Activated T-cell treated with anti-CD3 and anti-CD28 coated beads, Interleukin-2, amount 50 U/mL, for 24 hours (primary cell): Measurements from ENCODE around the gene IQCB1.
A peak's percentile ranks its signal among the peaks of the same experiment; 100 is the strongest.
"Not testable (repeated sequence)": the region's sequence is repeated elsewhere in the genome, so short reads cannot be mapped to it uniquely, and the experiment has no call there.

Experiments used
- DNase-seq: peaks from one replicate; pipeline ENCODE4 v3.0.0-alpha.2; 2020
- H3K27ac Mint-ChIP-seq: 2 replicates; pipeline ENCODE4 v1.8.0; 2020; ENCODE audit warnings: mild to moderate bottlenecking, mixed read lengths
- H3K27me3 Mint-ChIP-seq: 2 replicates; pipeline ENCODE4 v1.8.0; 2020; ENCODE audit warnings: mixed read lengths
- H3K36me3 Mint-ChIP-seq: 2 replicates; pipeline ENCODE4 v1.8.0; 2020; ENCODE audit warnings: low read depth, mixed read lengths
- H3K4me1 Mint-ChIP-seq: 2 replicates; pipeline ENCODE4 v1.8.0; 2020; ENCODE audit warnings: low read depth, mixed read lengths
- H3K4me3 Mint-ChIP-seq: 2 replicates; pipeline ENCODE4 v1.8.0; 2020; ENCODE audit warnings: mild to moderate bottlenecking, moderate library complexity, mixed read lengths
- H3K9me3 Mint-ChIP-seq: 2 replicates; pipeline ENCODE4 v1.8.0; 2020; ENCODE audit warnings: mixed read lengths

IQCB1 gene

DNA sequence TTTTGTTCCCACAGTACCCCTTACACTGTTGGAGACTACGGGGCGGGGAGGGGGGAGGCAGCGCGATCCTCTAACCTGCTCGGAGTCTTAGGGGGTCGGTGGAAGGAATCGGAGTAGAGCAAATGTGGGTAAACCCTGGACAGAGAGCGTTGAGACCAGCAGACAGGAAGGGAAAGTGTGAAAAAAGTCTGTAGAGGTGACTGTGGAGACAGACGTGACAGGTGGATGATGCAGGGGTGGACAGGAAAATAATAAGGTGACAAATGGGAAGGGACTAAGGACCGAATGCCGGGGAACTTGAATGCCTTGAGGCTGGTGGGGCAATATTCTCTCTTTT is 573 bp upstream of the IQCB1 start:
- H3K27me3 Mint-ChIP-seq = no peaks in the 10 kb centered on the region
- peaks cover 51% of the 10 kb centered on the region for H3K36me3 Mint-ChIP-seq
- no peaks in the 10 kb centered on the region for H3K9me3 Mint-ChIP-seq
- H3K27ac Mint-ChIP-seq = peak overlapping the region; percentile 95
- H3K4me1 Mint-ChIP-seq = peaks cover 55% of the 10 kb centered on the region
- peak overlapping the region; percentile 99 for H3K4me3 Mint-ChIP-seq
- DNase-seq = no peak

DNA sequence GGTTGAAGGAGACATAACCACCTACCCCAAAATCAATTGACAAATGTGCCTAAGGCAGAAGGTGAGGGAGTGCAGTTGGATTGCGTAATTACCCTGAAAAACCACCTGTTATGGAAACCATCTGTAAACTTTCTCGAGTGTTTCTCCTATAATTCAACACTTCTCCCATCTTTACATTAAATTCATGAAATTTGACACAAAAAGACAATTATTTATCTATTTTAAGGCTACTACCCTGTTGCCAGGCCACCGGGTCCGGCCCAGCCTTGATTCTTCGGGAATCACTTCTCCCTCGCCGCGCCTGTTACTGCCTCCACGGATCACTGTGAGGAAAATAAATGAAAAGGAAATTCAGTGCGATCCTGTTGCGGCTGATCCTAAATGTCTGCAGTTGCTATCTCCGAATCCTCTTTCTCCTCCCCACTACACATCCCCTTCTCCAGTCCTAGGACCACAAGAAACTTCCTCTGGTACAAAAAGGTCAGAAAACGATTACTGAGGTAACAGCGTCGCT is 646 bp downstream of the IQCB1 start:
- peak overlapping the region; percentile 99 for H3K4me3 Mint-ChIP-seq
- no peak for DNase-seq
- peaks cover 60% of the 10 kb centered on the region for H3K4me1 Mint-ChIP-seq
- no peaks in the 10 kb centered on the region for H3K9me3 Mint-ChIP-seq
- H3K27ac Mint-ChIP-seq = peak overlapping the region; percentile 95
- H3K36me3 Mint-ChIP-seq = peaks cover 58% of the 10 kb centered on the region
- H3K27me3 Mint-ChIP-seq = no peaks in the 10 kb centered on the region

DNA sequence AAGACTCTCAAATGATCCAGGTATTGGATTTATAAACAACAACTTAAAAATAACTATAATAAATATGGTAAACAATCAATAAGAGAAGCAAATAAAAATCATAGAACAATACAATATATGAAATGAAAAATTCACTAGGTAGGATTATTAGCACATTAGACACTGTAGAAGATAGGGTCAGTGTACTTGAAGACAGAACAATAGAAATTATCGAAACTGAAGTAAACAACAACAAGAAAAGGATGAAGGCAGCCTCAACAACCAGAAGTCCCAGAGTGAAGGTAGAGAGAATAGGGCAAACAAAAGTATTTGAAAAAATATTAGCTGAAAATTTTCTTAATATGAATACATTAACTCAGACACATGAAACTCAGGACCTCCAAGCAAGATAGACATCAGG is 11.9 kb downstream of the IQCB1 start:
- peaks cover 8% of the 10 kb centered on the region for H3K9me3 Mint-ChIP-seq

DNA sequence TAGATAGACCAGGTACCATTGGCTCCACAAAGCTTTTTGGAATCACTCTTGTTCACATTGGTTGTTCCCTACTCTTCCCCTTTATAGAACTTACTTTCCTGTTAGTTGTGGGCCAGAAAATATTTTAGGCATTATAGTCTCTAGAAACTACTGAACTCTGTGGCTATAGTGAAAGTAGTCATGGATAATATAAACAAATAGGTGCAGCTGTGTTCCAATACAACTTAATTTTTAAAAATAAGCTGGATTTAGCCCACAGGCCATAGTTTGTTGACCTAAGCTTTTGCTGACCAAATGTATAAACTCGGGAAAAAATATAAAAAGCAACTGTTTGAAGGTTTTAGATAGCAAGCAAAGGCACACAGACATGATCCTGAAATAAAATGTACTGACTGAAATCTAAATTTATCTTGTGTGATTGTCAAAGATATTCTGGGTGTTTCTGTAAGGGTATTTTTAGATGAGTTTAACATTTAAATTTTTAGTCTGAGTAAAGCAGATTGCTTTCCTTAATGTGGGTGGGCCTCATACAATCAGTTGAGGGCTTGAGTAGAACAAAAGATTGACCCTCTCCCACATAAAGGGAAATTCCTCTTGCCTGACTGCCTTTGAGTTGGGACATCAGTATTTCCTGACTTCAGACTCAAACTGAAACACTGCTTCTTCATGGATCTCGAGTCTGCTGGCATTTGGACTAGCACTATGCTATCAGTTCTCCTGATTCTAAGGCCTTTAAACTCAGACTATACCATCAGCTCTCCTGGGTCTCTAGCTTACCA is 13.2 kb downstream of the IQCB1 start:
- DNase-seq = no peak
- peaks cover 42% of the 10 kb centered on the region for H3K4me1 Mint-ChIP-seq
- H3K27me3 Mint-ChIP-seq = no peaks in the 10 kb centered on the region
- H3K4me3 Mint-ChIP-seq = no peak overlapping the region
- peaks cover 12% of the 10 kb centered on the region for H3K9me3 Mint-ChIP-seq
- H3K27ac Mint-ChIP-seq = peak overlapping the region; percentile 6
- H3K36me3 Mint-ChIP-seq = peaks cover 89% of the 10 kb centered on the region

More for the DNA sequence above, 11.9 kb downstream of the IQCB1 start:
- DNase-seq = no peak
- Mint-ChIP-seq H3K4me1 (peaks cover 34% of the 10 kb centered on the region), H3K4me3 (no peak overlapping the region), H3K27ac (no peak overlapping the region), H3K27me3 (no peaks in the 10 kb centered on the region), H3K36me3 (peaks cover 90% of the 10 kb centered on the region)

DNA sequence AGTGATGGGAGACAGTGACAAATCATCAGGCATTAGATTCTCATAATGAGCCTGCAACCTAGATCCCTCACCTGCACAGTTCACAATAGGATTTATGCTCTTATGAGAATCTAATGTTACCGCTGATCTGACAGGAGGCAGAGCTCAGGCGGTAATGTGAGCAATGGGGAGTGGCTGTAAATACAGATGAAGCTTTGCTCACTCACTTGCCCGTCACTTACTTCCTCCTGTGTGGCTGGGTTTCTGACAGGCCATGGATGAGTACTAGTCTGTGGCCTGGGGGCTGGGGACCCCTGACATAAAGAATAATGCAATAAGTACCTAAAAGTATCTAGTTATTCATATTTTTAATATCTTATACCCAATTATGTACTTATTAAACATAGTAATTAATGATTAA is 15.6 kb downstream of the IQCB1 start:
- DNase-seq = no peak
- H3K4me3 Mint-ChIP-seq = no peak overlapping the region
- peaks cover 53% of the 10 kb centered on the region for H3K4me1 Mint-ChIP-seq
- peaks cover 16% of the 10 kb centered on the region for H3K9me3 Mint-ChIP-seq
- H3K27me3 Mint-ChIP-seq = no peaks in the 10 kb centered on the region
- H3K27ac Mint-ChIP-seq = no peak overlapping the region
- H3K36me3 Mint-ChIP-seq = peaks cover 89% of the 10 kb centered on the region

DNA sequence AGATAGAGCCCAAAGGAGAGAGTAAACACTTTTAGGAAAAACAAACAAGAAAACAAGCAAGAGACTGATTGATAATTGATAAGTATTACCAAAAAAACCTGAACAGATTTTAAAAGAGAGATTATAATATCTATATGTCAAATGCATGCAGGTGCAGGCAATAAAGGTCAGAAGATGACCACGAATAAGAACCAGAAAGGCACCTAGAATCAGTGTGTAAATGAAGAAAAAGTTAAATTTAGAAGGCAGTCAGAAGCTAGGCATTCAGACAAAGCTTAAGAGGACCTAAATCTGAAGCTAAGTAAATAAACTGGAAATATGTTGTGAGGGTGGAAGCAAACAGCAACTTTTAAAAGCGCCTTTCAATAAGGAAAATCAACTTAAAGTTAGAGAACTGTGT is 16.3 kb downstream of the IQCB1 start:
- no peak for DNase-seq
- Mint-ChIP-seq H3K9me3 (peaks cover 15% of the 10 kb centered on the region), H3K27ac (no peak overlapping the region), H3K4me1 (peaks cover 60% of the 10 kb centered on the region), H3K27me3 (no peaks in the 10 kb centered on the region), H3K4me3 (no peak overlapping the region), H3K36me3 (peaks cover 88% of the 10 kb centered on the region)

DNA sequence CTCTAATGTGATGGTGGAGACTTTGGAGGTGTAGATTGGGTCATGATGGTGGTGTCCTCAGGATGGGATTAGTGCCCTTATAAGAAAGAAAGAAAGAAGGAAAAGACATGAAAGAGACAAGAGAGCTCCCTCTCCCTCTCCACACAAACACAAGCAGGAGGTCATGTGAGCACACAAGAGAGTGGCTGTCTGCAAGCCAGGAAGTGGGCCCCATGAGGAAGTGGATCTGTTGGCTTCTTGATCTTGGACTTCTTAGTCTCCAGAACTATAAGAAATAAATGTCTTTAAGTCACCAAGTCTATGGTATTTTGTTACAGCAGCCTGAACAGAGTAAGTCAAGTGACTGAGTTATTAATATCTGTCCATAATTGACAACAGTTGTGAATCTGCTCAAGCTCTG is 17.1 kb downstream of the IQCB1 start:
- DNase-seq = no peak
- Mint-ChIP-seq H3K27me3 (no peaks in the 10 kb centered on the region), H3K4me1 (peaks cover 61% of the 10 kb centered on the region), H3K4me3 (no peak overlapping the region), H3K36me3 (peaks cover 86% of the 10 kb centered on the region), H3K27ac (no peak overlapping the region), H3K9me3 (peaks cover 12% of the 10 kb centered on the region)

DNA sequence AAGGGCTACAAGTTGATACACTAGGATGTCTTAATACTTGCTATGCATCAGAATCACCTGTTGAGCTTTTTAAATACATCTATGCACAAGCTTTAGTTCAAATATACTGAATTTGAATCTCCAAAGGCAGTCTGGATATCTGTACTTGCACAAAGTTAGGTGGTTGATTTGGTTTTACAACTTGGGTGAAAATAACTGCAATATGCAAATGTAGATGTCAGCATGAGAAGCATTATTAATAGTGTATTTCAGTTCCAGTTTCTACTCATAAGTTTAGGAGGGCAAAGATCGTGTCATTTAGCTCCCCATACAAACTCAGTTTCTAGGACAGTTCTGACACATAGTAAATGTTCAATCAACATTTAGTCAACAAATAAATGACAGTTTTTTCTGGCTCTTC is 25.6 kb downstream of the IQCB1 start:
- no peak overlapping the region for H3K27ac Mint-ChIP-seq
- no peak overlapping the region for H3K4me3 Mint-ChIP-seq
- H3K9me3 Mint-ChIP-seq = no peaks in the 10 kb centered on the region
- H3K27me3 Mint-ChIP-seq = no peaks in the 10 kb centered on the region
- H3K4me1 Mint-ChIP-seq = peaks cover 20% of the 10 kb centered on the region
- H3K36me3 Mint-ChIP-seq = peaks cover 90% of the 10 kb centered on the region
- no peak for DNase-seq

DNA sequence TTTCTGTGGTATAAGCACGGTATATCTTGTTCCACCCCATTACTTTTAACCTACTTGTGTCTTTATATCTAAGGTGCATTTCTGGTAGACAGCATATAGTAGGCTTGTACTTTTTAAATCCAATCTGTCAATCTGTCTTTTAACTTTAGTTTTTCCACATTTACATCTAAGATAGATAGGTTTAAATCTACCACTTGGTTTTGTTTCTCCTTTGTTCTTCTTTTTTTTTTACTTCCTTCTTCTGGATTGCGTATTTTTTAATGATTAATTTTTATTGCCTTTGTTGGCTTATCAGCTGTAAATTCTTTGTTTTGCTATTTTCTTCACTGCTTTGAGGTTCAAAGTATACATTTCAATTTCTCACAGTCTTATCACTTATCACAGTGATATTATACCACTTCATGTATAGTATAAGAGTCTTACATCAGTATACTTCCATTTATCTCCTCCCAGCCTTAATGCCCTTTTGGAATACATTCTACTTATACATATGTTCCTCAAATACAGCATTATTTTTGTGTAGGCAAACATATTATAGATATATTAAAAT is 31.0 kb downstream of the IQCB1 start:
- H3K9me3 Mint-ChIP-seq = no peaks in the 10 kb centered on the region
- no peaks in the 10 kb centered on the region for H3K27me3 Mint-ChIP-seq
- H3K27ac Mint-ChIP-seq = no peak overlapping the region
- peaks cover 12% of the 10 kb centered on the region for H3K4me1 Mint-ChIP-seq
- no peak for DNase-seq
- no peak overlapping the region for H3K4me3 Mint-ChIP-seq
- peaks cover 88% of the 10 kb centered on the region for H3K36me3 Mint-ChIP-seq

DNA sequence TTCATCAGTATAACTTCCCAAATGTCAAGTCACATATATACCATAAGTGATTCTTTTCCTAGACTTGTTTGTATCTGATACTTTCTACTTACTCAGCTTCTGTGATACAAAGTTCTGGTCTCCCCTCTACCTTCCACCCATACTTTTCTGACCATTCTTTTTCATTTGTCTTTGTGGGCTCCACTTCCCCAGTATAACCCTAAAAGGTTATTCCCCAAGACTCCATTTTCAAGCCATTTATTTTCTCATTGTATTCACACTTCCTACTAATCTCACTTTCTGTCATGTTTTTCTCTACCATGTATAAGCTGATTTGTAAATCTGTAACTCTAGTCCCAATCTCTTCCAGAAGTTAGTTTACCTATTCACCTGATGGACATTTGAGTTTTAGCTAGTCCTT is 34.0 kb downstream of the IQCB1 start:
- Mint-ChIP-seq H3K4me1 (peaks cover 12% of the 10 kb centered on the region), H3K36me3 (peaks cover 86% of the 10 kb centered on the region), H3K9me3 (no peaks in the 10 kb centered on the region), H3K4me3 (no peak overlapping the region), H3K27ac (no peak overlapping the region), H3K27me3 (no peaks in the 10 kb centered on the region)
- DNase-seq = no peak

DNA sequence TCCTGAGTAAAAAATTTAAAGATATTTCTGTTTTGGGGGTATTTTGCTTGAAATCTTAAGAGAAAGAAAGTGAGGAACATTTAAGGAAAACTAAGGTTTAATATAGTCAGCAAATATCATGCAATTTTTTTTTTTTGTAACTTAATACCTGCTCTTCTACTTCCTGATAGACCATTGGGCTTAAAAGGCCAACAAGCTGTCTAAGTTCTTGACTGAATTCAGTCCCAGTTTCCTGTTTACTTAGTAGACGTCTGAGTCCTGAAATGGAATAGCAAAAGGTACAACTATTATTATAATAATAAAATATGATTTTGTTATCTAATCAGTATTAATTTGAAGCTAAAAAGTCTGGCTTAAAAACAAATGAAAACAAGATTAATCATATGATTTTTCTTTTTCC is 37.9 kb downstream of the IQCB1 start:
- no peak overlapping the region for H3K27ac Mint-ChIP-seq
- peaks cover 6% of the 10 kb centered on the region for H3K4me1 Mint-ChIP-seq
- H3K36me3 Mint-ChIP-seq = peaks cover 83% of the 10 kb centered on the region
- no peak for DNase-seq
- no peak overlapping the region for H3K4me3 Mint-ChIP-seq
- no peaks in the 10 kb centered on the region for H3K27me3 Mint-ChIP-seq
- H3K9me3 Mint-ChIP-seq = no peaks in the 10 kb centered on the region

DNA sequence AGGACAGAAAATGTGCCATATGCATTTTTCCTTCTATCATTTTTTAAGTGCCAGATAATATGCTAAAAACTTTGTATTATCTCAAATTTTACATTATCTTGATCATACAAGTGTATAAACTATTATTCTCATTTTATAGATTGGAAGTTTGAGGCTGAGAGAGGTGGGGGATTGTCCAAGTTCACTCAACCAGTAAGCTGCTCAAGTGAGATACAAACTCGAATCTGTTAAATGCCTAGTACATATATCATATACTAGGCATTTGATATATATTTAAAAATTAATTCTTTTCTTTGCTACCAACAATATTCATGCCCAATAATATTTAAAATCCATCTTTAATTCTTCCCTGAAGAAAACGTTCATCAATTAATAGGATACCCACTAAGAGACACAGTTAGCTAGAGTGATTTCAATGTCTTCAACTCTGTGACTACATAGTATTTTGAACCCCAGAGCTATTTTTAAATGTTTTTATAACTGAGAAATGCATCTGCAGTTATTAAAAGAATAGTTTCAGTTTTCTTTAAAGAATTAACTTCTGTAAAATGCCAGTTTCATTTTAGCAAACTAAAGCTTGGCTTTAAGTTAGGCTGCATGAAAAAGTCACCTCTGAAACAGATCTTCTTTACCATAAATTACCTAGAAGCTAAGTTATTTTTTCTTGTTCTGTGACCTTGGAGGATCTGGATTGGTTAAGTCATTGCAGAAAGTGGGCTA is 40.4 kb downstream of the IQCB1 start:
- H3K4me3 Mint-ChIP-seq = no peak overlapping the region
- no peak overlapping the region for H3K27ac Mint-ChIP-seq
- no peaks in the 10 kb centered on the region for H3K9me3 Mint-ChIP-seq
- peaks cover 81% of the 10 kb centered on the region for H3K36me3 Mint-ChIP-seq
- no peaks in the 10 kb centered on the region for H3K4me1 Mint-ChIP-seq
- DNase-seq = no peak
- H3K27me3 Mint-ChIP-seq = no peaks in the 10 kb centered on the region

DNA sequence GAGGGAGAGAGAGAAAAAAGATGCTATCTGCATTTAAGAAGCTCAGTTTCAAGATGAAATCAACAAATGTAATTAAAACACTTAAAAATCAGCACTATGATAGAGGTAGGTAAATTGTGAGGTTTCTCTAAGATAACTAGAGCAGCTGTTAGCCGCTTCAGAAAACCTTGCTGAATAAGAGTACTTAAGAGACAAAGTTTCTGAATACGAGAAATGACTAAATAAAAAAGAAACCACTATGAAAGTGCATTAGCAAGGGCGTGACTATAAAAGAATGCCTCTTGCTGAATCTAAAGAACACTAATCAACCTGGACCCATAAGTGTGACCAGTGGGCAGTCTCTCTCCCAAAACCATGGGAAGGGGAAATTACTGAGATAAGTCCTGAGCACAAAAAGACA is 41.8 kb downstream of the IQCB1 start:
- Mint-ChIP-seq H3K27me3 (no peaks in the 10 kb centered on the region), H3K27ac (no peak overlapping the region), H3K36me3 (peaks cover 84% of the 10 kb centered on the region), H3K4me1 (no peaks in the 10 kb centered on the region), H3K4me3 (no peak overlapping the region), H3K9me3 (no peaks in the 10 kb centered on the region)
- no peak for DNase-seq

DNA sequence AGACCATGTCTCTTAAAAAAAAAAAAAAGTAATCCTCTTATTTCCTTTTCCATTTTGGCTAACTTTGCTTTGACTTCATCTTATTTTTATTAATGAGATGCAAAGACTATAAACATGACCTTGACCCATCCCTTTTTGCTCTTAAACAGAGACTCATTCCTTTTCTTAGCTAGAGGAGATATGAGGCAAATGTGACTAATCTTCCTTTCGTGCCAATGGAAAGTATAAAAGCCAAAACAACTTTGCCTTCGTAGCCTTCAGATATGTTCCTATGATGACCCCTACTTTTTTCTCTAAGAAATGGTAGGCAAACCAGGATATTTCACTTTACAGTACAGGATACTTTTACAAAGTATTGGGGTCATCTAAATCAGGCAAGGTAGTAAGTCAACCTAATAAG is 48.4 kb downstream of the IQCB1 start:
- Mint-ChIP-seq H3K4me1 (no peaks in the 10 kb centered on the region), H3K4me3 (no peak overlapping the region), H3K27me3 (no peaks in the 10 kb centered on the region), H3K36me3 (peaks cover 92% of the 10 kb centered on the region), H3K9me3 (no peaks in the 10 kb centered on the region), H3K27ac (peak overlapping the region; percentile 5)
- DNase-seq = no peak

DNA sequence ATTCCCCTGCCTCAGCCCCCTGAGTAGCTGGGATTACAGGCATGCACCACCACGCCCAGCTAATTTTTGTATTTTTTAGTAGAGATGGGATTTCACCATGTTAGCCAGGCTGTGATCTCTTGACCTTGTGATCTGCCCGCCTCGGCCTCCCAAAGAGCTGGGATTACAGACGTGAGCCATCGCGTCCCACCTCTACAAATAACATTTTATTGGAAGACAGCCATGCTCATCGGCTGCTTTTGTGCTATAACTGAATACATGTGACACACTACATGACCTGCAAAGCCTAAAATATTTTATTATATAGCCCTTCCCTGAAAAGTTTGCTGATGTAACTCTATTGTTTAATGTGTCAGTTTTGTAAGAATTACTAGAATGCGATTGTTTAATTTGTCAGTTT is 52.1 kb downstream of the IQCB1 start:
- not testable (repeated sequence) for H3K27me3 Mint-ChIP-seq, H3K9me3 Mint-ChIP-seq, H3K27ac Mint-ChIP-seq, H3K4me1 Mint-ChIP-seq, H3K4me3 Mint-ChIP-seq, DNase-seq
- H3K36me3 Mint-ChIP-seq = peaks cover 98% of the 10 kb centered on the region
